ENCODE measurements around the gene KIF23.

GRCh38 chr15:69398491-69398891 is 15.7 kb upstream of the KIF23 start:
- TF ChIP-seq PKNOX1 (IDR thresholded peaks at IDR 0.05), result no peak
- no peak for TF ChIP-seq FOXM1 (IDR thresholded peaks at IDR 0.05; ENCODE audit: borderline replicate concordance)
- no peak for TF ChIP-seq BHLHE40 (IDR thresholded peaks at IDR 0.05; ENCODE audit: borderline replicate concordance)
- TF ChIP-seq ZNF384 (IDR thresholded peaks at IDR 0.05), result no peak
- TF ChIP-seq FOXA1 (IDR thresholded peaks at IDR 0.05), result no peak
- no peak for TF ChIP-seq SP1 (IDR thresholded peaks at IDR 0.05)
- no peak for TF ChIP-seq NFRKB (IDR thresholded peaks at IDR 0.05)
- no peak for TF ChIP-seq L3MBTL2 (conservative IDR thresholded peaks at IDR 0.05)
- no peak for TF ChIP-seq ARNT (IDR thresholded peaks at IDR 0.05)
- no peak for TF ChIP-seq TARDBP (IDR thresholded peaks at IDR 0.05)
- TF ChIP-seq FOXK2 (IDR thresholded peaks at IDR 0.05), result no peak
- TF ChIP-seq ELF4 (IDR thresholded peaks at IDR 0.05), result no peak
- TF ChIP-seq SUZ12 (IDR thresholded peaks at IDR 0.05), result no peak
